ENCODE measurements around the gene ROR2.
"Not testable (repeated sequence)": the region's sequence is repeated elsewhere in the genome, so short reads cannot be mapped to it uniquely, and the experiment has no call there.

The ROR2 gene
- 0.05 to 2.2 (median 0.20) reads per million in 17 experiments for total RNA-seq

GRCh38 chr9:91949946-91950664, at the start of gene ROR2:
Gene ROR2, minus strand, starts transcription at chr9:91950228.
- peak; percentile 38 to 77 (median 60) for DNase-seq

GRCh38 chr9:91995000-91995655, 45.1 kb upstream of the ROR2 start:
- DNase-seq = peak; percentile 6 to 46 (median 37)

GRCh38 chr9:91994422-91994821, 44.4 kb upstream of the ROR2 start:
- no peak for DNase-seq

- DNase-seq = no peak
These were observed 42.5 kb upstream of the ROR2 start for GRCh38 chr9:91992461-91993041.

- no peak for DNase-seq
These were observed 41.8 kb upstream of the ROR2 start for GRCh38 chr9:91991721-91992341.

GRCh38 chr9:91986248-91986647, 36.2 kb upstream of the ROR2 start:
- no peak for DNase-seq

- DNase-seq = no peak
These were observed 35.7 kb upstream of the ROR2 start for GRCh38 chr9:91985692-91986091.

- DNase-seq = peak; percentile 21 to 53 (median 45)
These were observed 28.8 kb upstream of the ROR2 start for GRCh38 chr9:91978740-91979414.

GRCh38 chr9:91975254-91975653, 25.2 kb upstream of the ROR2 start:
- DNase-seq = not testable (repeated sequence)

- no peak for DNase-seq
These were observed 22.7 kb upstream of the ROR2 start for GRCh38 chr9:91972711-91973110.

GRCh38 chr9:91972076-91972626, 22.1 kb upstream of the ROR2 start:
- no peak for DNase-seq

- no peak for DNase-seq
These were observed 17.2 kb upstream of the ROR2 start for GRCh38 chr9:91967259-91967658.

GRCh38 chr9:91966503-91966902, 16.5 kb upstream of the ROR2 start:
- no peak for DNase-seq

- DNase-seq = no peak
These were observed 13.7 kb upstream of the ROR2 start for GRCh38 chr9:91963711-91964240.

GRCh38 chr9:91960367-91960766, 10.3 kb upstream of the ROR2 start:
- DNase-seq = no peak

GRCh38 chr9:91958174-91958573, 8.1 kb upstream of the ROR2 start:
- no peak for DNase-seq

GRCh38 chr9:91954841-91955471, 4.9 kb upstream of the ROR2 start:
- DNase-seq = peak; percentile 25 to 61 (median 41)

GRCh38 chr9:91953718-91954117, 3.7 kb upstream of the ROR2 start:
- DNase-seq = no peak

- no peak for DNase-seq
These were observed 2.0 kb upstream of the ROR2 start for GRCh38 chr9:91951944-91952520.

GRCh38 chr9:91949392-91949945, 559 bp downstream of the ROR2 start:
- DNase-seq = no peak

All from suppressor macrophage (primary cell).